Measurements from ENCODE around the gene SLC9A3.

DNA sequence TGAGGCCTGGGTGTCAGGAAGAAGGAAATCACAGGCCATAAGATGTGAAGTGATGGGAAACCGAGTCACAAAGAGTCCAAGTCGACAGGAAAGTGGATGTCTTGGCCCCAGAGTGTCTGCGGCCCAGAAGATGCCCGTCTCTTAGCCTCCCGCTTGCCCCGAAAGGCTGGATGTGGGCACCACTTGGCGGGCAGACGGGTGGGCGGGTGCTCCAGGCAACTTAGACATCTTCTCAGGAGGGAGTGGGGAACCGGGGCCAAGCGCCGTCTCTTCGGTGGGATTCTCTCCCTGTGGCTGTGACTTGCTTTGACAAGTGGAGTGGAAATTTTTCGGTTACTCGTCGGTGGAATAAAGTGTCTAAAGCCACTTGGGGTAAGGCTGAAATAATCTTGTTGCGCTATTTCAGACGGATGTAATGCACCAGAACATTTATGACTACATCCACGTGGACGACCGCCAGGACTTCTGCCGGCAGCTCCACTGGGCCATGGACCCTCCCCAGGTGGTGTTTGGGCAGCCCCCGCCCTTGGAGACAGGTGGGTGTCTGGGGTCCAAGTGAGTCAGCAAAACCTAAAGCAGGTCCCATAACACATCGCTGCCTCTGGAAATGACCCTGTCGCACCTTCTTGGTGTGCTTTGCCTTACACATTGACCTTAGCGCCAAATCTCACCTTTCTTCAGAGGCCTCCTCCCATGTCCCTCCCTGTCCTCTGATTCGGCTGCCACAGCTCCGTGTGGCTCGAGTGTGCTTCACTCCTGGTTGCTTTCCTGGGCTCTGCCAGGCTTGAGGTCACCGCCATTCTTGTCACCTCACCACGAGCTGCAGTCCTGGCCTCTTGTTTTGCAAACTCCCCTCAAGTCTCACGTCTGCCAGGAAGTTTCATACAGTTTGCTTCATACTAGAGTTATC lies 101.7 kb downstream of the SLC9A3 start:
- TF ChIP-seq, protein P1, sequence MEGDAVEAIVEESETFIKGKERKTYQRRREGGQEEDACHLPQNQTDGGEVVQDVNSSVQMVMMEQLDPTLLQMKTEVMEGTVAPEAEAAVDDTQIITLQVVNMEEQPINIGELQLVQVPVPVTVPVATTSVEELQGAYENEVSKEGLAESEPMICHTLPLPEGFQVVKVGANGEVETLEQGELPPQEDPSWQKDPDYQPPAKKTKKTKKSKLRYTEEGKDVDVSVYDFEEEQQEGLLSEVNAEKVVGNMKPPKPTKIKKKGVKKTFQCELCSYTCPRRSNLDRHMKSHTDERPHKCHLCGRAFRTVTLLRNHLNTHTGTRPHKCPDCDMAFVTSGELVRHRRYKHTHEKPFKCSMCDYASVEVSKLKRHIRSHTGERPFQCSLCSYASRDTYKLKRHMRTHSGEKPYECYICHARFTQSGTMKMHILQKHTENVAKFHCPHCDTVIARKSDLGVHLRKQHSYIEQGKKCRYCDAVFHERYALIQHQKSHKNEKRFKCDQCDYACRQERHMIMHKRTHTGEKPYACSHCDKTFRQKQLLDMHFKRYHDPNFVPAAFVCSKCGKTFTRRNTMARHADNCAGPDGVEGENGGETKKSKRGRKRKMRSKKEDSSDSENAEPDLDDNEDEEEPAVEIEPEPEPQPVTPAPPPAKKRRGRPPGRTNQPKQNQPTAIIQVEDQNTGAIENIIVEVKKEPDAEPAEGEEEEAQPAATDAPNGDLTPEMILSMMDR (IDR thresholded peaks at IDR 0.05; ENCODE audit: low read depth, low read length), result no peak
- TF ChIP-seq EZH2phosphoT487 (IDR thresholded peaks at IDR 0.05; ENCODE audit: low read depth), result no peak
